Body of pancreas (tissue), 4 donors: ENCODE measurements around the gene GPR155.

Experiments used
- CTCF ChIP-seq, 7 experiments: fragments of 450-650 bp in 4 of 7; fragments of 200-600 bp in 3 of 7; sonication (generic) in 3 of 7; IDR thresholded peaks; one replicate each; pipeline ENCODE4 v1.5.1; 2016 to 2019; ENCODE audit warnings: antibody characterized with exemption in 7 of 7
- POLR2A ChIP-seq, 3 donors: fragments of 450-650 bp; IDR thresholded peaks; one replicate each; pipeline ENCODE4 v1.6.1; 2016; ENCODE audit warnings: antibody characterized with exemption in 3 of 3, mild to moderate bottlenecking in 2 of 3

DNA sequence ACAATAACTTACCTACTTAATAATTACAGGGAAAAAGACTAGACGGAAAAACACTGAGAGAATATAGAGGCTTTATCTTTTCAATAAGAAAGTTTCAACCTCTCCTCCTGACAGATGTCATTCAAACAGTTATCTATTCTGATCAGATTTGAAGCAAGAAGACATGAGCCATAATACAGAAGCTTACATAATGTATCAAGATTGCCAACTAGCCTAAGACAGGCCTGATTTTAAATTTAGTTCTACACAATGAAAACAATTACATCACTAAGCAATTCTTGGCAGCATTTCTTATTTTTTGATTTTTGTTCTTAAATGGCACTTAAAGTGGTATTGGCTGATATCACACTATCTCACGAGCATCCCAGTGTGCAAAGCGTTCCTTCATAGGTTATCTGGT, 41.6 kb downstream of the GPR155 start:
- no peak for TF ChIP-seq POLR2A (IDR thresholded peaks at IDR 0.05)
- TF ChIP-seq CTCF (IDR thresholded peaks at IDR 0.05) = no peak
